ENCODE results near the gene SRRM5. TPM values are rescaled to one million over a fixed set of nuclear protein-coding genes. Genes with fewer than 3 reads are reported as not detected.
A peak's percentile ranks its signal among the peaks of the same experiment; 100 is the strongest.
"Not testable (repeated sequence)": the region's sequence is repeated elsewhere in the genome, so short reads cannot be mapped to it uniquely, and the experiment has no call there.

Gene SRRM5
- total RNA-seq, 4 donors from 2014 or later = 1.4 TPM; not detected in 3

DNA sequence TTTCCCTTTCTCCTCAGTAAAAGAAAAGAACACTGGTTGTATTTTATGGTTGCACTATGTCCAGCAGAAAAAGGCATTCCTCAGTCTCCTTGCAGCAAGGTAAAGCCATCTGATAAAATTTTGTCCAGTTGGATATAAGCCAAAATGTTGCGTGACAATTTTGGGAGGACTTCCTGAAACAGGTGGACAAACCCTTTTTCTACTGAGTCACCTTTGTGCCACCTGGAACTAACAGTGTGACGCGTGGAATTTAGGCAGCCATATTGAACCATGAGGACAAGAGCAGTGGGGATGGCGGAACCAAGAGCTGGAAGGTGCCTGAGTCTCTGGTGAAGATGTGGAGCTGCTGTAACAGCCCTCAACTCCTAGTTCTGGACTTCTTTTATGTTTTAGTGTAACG lies 19.6 kb downstream of the SRRM5 start:
- Histone ChIP-seq H3K4me1 (peaks cover 27% of the 10 kb centered on the region), H3K27me3 (no peaks in the 10 kb centered on the region), H3K9me3 (no peaks in the 10 kb centered on the region), H3K4me3 (no peak overlapping the region), H3K36me3 (no peaks in the 10 kb centered on the region), H3K27ac (no peak overlapping the region)
- DNase-seq (ENCODE audit: low spot score in 2 of 2) = no peak
- WGBS = 87% methylated on average over 5 of the region's 5 CpGs
- no peak for TF ChIP-seq EP300 (IDR thresholded peaks at IDR 0.05)
- no peak for TF ChIP-seq POLR2A (IDR thresholded peaks at IDR 0.05)
- TF ChIP-seq, protein P1, sequence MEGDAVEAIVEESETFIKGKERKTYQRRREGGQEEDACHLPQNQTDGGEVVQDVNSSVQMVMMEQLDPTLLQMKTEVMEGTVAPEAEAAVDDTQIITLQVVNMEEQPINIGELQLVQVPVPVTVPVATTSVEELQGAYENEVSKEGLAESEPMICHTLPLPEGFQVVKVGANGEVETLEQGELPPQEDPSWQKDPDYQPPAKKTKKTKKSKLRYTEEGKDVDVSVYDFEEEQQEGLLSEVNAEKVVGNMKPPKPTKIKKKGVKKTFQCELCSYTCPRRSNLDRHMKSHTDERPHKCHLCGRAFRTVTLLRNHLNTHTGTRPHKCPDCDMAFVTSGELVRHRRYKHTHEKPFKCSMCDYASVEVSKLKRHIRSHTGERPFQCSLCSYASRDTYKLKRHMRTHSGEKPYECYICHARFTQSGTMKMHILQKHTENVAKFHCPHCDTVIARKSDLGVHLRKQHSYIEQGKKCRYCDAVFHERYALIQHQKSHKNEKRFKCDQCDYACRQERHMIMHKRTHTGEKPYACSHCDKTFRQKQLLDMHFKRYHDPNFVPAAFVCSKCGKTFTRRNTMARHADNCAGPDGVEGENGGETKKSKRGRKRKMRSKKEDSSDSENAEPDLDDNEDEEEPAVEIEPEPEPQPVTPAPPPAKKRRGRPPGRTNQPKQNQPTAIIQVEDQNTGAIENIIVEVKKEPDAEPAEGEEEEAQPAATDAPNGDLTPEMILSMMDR (IDR thresholded peaks at IDR 0.05) = no peak
- no peak for TF ChIP-seq POLR2AphosphoS5 (IDR thresholded peaks at IDR 0.05)

DNA sequence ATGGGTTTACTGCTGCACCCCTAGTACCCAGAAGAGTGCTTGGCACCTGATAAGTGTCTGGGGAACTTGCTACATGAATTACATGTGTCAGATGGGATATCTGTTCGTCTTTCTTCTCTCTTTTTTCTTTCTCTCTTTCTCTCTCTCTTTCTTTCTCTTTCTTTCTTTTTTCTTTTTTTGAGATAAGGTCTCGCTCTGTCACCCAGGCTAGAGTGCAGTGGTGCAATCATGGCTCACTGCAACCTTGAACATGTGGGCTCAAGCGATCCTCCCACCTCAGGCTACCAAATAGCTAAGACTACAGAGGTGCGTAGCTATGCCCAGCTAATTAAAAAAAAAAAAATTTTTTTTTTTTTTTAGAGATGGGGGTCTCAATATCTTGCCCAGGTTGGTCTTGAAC lies 21.6 kb downstream of the SRRM5 start:
- Histone ChIP-seq H3K36me3 (no peaks in the 10 kb centered on the region), H3K9me3 (no peaks in the 10 kb centered on the region), H3K27me3 (no peaks in the 10 kb centered on the region), H3K27ac (no peak overlapping the region), H3K4me1 (peaks cover 30% of the 10 kb centered on the region), H3K4me3 (no peak overlapping the region)
- TF ChIP-seq POLR2AphosphoS5 (IDR thresholded peaks at IDR 0.05) = no peak
- TF ChIP-seq, protein P1 (IDR thresholded peaks at IDR 0.05) = no peak
- TF ChIP-seq POLR2A (IDR thresholded peaks at IDR 0.05) = no peak
- no peak for TF ChIP-seq EP300 (IDR thresholded peaks at IDR 0.05)
- 78% methylated on average over 4 of the region's 4 CpGs for WGBS
- no peak for DNase-seq (ENCODE audit: low spot score in 2 of 2)

DNA sequence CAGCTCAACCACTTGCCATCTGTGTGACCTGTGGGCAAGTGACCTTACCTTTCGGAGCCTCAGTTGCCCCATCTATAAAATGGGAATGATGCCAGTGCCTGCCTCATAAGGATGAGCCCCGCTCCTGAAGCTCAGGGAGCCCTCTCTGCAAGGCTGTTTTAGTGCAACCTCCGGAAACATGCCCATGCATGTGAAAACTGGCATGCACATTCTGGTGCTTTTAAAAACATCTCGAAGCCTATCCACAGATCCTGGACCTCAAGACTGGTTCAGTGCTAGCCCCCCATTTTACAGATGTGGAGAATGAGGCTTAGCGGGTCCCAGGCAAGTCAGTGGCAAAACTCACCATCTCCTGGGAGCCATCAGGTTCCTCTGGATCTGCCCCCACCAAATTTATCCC lies 22.2 kb downstream of the SRRM5 start:
- H3K27ac ChIP-seq = no peak overlapping the region
- TF ChIP-seq, protein P1 (IDR thresholded peaks at IDR 0.05) = no peak
- TF ChIP-seq EP300 (IDR thresholded peaks at IDR 0.05) = no peak
- TF ChIP-seq POLR2AphosphoS5 (IDR thresholded peaks at IDR 0.05) = no peak
- TF ChIP-seq POLR2A (IDR thresholded peaks at IDR 0.05) = no peak

DNA sequence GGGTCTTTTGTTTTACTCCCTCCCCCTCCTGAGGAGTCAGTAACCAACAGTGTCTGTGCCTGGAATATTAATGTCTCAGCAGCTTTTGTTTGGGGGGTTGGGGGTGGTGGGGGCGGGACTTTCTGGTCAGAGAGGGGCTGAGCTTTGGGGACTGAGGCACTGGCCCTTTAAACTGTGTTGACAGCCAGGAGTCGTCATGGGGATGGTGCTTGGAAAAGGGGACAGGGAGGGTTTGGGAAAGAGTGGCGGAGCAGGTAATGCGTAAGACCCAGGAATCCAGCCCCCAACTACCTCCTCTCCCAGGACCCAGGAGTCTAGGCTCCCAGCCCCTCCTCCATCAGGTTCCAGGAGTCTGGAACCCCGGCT lies 22.6 kb downstream of the SRRM5 start:
- TF ChIP-seq POLR2A (IDR thresholded peaks at IDR 0.05) (no peak), POLR2AphosphoS5 (IDR thresholded peaks at IDR 0.05) (no peak), EP300 (IDR thresholded peaks at IDR 0.05) (no peak)
- TF ChIP-seq, protein P1 (IDR thresholded peaks at IDR 0.05) = no peak
- Histone ChIP-seq H3K27ac (peak overlapping the region; percentile 60), H3K27me3 (peaks cover 4% of the 10 kb centered on the region), H3K36me3 (no peaks in the 10 kb centered on the region), H3K9me3 (no peaks in the 10 kb centered on the region), H3K4me3 (peak overlapping the region; percentile 5), H3K4me1 (peaks cover 38% of the 10 kb centered on the region)
- 34% methylated on average over 5 of the region's 5 CpGs for WGBS
- DNase-seq (ENCODE audit: low spot score in 2 of 2) = no peak

More for the DNA sequence above, 22.2 kb downstream of the SRRM5 start:
- H3K27me3 ChIP-seq = no peaks in the 10 kb centered on the region
- H3K4me3 ChIP-seq = no peak overlapping the region
- H3K9me3 ChIP-seq = no peaks in the 10 kb centered on the region
- H3K36me3 ChIP-seq = no peaks in the 10 kb centered on the region
- no peak for DNase-seq (ENCODE audit: low spot score in 2 of 2)
- WGBS = 55% methylated on average over 2 of the region's 5 CpGs
- peaks cover 35% of the 10 kb centered on the region for H3K4me1 ChIP-seq

DNA sequence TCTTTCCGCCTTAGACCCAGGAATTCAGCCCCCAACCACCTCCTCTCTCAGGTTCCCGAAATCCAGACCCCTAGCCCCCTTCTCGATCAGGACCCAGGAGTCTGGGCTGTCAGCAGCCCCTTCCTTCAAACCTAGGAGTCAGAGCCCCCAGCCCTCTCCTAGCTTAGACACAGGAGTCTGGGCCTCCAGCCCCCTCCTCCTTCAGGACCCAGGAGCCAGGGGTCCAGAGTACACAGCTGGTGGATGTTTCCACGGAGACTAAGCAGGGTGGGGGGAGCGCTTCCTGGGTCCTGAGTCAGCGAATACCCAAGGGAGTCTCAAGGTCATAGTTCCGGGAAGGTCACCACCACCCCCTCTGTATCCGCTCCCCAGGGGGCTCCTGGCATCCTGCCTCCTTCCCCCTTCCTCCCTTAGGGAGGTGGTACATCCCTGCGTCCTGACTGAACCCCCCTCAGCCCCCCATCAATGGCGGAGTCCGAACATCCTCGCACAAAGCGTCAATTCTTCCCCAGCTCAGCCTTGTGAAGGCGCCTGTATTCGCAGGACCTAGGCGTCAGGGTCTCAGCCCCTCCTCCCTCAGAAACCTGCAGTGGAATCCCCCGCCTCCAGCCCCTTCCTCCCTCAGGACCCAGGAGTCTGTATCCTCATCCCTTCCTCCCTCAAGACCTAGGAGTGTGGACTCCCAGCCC lies 23.1 kb downstream of the SRRM5 start:
- TF ChIP-seq POLR2A (IDR thresholded peaks at IDR 0.05) (no peak), EP300 (IDR thresholded peaks at IDR 0.05) (no peak), POLR2AphosphoS5 (IDR thresholded peaks at IDR 0.05) (no peak)
- TF ChIP-seq, protein P1 (IDR thresholded peaks at IDR 0.05) = no peak
- no peaks in the 10 kb centered on the region for H3K9me3 ChIP-seq
- no peaks in the 10 kb centered on the region for H3K36me3 ChIP-seq
- H3K27ac ChIP-seq = peak overlapping the region; percentile 60
- 46% methylated on average over 14 of the region's 17 CpGs for WGBS
- DNase-seq (ENCODE audit: low spot score in 2 of 2) = peak in 1 of 2 donors; percentile 59
- peaks cover 5% of the 10 kb centered on the region for H3K27me3 ChIP-seq
- peak overlapping the region; percentile 5 for H3K4me3 ChIP-seq
- H3K4me1 ChIP-seq = peaks cover 41% of the 10 kb centered on the region

DNA sequence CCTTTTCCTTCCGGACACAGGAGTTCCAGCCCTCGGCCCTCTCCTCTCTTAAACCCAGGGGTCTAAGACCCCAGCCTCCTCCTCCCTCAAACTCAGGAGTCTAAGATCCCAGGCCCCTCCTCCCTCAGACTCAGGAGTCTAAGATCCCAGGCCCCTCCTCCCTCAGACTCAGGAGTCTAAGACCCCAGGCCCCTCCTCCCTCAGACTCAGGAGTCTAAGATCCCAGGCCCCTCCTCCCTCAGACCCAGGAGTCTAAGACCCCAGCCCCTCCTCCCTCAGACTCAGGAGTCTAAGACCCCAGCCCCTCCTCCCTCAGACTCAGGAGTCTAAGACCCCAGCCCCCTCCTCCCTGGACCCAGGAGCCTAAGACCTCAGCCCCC lies 23.7 kb downstream of the SRRM5 start:
- DNase-seq (ENCODE audit: low spot score in 2 of 2); H3K36me3 ChIP-seq; H3K9me3 ChIP-seq: not testable (repeated sequence)
- peaks cover 10% of the 10 kb centered on the region for H3K27me3 ChIP-seq
- peaks cover 46% of the 10 kb centered on the region for H3K4me1 ChIP-seq
- H3K4me3 ChIP-seq = peak overlapping the region; percentile 5
- WGBS = 72% methylated on average over 2 of the region's 2 CpGs
- peak overlapping the region; percentile 60 for H3K27ac ChIP-seq
